H1 (cell line): Measurements from ENCODE around the gene CTSW.

Source experiments
- POLR2A ChIP-seq, 2 experiments: IDR thresholded peaks; 1 replicate in 1 of 2; 2 replicates in 1 of 2; pipeline ENCODE4 v1.6.1; 2011; ENCODE audit warnings: low read depth in 2 of 2, low read length in 2 of 2, mild to moderate bottlenecking in 2 of 2; ENCODE audit errors: control extremely low read depth in 1 of 2
- SIRT6 ChIP-seq: IDR thresholded peaks from one replicate; pipeline ENCODE4 v1.7.1; 2012; ENCODE audit warnings: low read length, inconsistent platforms
- YY1 ChIP-seq: IDR thresholded peaks from 2 replicates; pipeline ENCODE4 v1.6.1; 2011; ENCODE audit warnings: low read depth, mild to moderate bottlenecking, low read length
- TF ChIP-seq, protein P1 (sequence below), 3 experiments: IDR thresholded peaks; 1 replicate in 2 of 3; 2 replicates in 1 of 3; pipeline versions ENCODE4 v1.5.1 to v1.6.1; 2011; ENCODE audit warnings: low read length in 3 of 3, mild to moderate bottlenecking in 3 of 3, inconsistent platforms in 2 of 3, low read depth in 1 of 3, moderate library complexity in 1 of 3; ENCODE audit not compliant: insufficient read depth in 1 of 3; ENCODE audit errors: control extremely low read depth in 1 of 3
- TF ChIP-seq, protein P2 (sequence below): IDR thresholded peaks from 2 replicates; pipeline ENCODE4 v1.6.1; 2011; ENCODE audit warnings: low read length, improper control_type of control experiment

- TF ChIP-seq, protein P1, sequence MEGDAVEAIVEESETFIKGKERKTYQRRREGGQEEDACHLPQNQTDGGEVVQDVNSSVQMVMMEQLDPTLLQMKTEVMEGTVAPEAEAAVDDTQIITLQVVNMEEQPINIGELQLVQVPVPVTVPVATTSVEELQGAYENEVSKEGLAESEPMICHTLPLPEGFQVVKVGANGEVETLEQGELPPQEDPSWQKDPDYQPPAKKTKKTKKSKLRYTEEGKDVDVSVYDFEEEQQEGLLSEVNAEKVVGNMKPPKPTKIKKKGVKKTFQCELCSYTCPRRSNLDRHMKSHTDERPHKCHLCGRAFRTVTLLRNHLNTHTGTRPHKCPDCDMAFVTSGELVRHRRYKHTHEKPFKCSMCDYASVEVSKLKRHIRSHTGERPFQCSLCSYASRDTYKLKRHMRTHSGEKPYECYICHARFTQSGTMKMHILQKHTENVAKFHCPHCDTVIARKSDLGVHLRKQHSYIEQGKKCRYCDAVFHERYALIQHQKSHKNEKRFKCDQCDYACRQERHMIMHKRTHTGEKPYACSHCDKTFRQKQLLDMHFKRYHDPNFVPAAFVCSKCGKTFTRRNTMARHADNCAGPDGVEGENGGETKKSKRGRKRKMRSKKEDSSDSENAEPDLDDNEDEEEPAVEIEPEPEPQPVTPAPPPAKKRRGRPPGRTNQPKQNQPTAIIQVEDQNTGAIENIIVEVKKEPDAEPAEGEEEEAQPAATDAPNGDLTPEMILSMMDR (IDR thresholded peaks at IDR 0.05; ENCODE audit: control extremely low read depth in 1 of 3, insufficient read depth in 1 of 3, low read depth in 1 of 3, low read length in 3 of 3): no peak
- TF ChIP-seq POLR2A (IDR thresholded peaks at IDR 0.05; ENCODE audit: control extremely low read depth in 1 of 2, low read depth in 2 of 2, low read length in 2 of 2) (no peak), SIRT6 (no peak), YY1 (no peak)
- TF ChIP-seq, protein P2, sequence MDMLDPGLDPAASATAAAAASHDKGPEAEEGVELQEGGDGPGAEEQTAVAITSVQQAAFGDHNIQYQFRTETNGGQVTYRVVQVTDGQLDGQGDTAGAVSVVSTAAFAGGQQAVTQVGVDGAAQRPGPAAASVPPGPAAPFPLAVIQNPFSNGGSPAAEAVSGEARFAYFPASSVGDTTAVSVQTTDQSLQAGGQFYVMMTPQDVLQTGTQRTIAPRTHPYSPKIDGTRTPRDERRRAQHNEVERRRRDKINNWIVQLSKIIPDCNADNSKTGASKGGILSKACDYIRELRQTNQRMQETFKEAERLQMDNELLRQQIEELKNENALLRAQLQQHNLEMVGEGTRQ: no peak
Observed at GRCh38 chr11:65885231-65885630, 5.6 kb downstream of the CTSW start.
